Suppressor macrophage treated with lipopolysaccharide for 1 hour (primary cell): ENCODE data around the gene CST3.

ENCODE experiments used
- DNase-seq, 3 donors: peaks; one replicate each; pipeline ENCODE4 v3.0.0-alpha.2; 2020 to 2022

CST3 gene

GRCh38 chr20:23596579-23597250, 41.0 kb downstream of the CST3 start:
- DNase-seq, result peak; percentile 54 to 68 (median 59)

GRCh38 chr20:23595941-23596340, 41.8 kb downstream of the CST3 start:
- peak in 1 of 3 donors; percentile 10 for DNase-seq

DNA sequence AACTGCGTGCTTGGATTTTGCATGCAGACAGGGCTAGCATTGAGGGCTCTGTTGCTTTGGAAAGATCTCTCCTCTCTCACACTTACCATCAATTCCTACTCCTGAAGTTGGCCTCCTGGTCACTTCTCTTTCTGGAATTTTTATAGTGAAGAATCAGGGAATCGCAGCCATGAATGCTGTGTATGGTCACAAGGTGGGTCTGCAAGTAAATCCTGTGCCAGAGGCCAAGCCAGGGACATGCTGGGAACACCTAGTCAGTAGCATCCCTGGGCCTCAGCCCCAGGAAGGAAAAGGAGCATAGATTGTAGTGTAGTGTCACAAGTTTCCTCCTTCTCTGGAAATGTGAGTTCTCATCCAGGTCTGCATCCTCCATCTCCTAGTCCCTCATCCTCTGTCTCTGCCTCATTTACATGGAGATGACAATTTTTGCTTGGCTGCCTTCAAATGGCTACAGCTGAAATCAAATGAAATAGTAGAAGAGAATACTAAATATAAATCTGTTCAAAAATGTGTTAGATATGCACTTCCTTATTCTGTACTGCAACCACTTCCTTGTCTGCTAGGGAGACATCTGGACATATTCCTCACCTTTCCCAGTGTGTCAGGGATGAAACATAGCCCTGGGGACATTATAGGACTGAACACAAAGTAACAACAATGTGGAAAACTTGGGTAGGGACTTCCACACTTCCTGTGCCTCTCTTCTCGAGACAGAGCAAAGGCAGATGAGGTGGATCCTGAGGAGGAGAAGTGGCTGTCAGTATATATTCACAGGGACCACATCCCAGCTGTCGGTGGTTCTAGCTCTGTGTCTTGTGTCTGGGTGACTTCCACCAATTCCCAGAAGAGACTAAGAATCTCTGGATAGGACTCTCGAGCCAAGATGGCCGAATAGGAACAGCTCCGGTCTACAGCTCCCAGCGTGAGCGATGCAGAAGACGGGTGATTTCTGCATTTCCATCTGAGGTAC, 49.0 kb downstream of the CST3 start:
- DNase-seq, result no peak

GRCh38 chr20:23587631-23588030, 50.1 kb downstream of the CST3 start:
- DNase-seq, result no peak

- DNase-seq, result no peak
These were observed 50.8 kb downstream of the CST3 start for GRCh38 chr20:23586735-23587525.

DNA sequence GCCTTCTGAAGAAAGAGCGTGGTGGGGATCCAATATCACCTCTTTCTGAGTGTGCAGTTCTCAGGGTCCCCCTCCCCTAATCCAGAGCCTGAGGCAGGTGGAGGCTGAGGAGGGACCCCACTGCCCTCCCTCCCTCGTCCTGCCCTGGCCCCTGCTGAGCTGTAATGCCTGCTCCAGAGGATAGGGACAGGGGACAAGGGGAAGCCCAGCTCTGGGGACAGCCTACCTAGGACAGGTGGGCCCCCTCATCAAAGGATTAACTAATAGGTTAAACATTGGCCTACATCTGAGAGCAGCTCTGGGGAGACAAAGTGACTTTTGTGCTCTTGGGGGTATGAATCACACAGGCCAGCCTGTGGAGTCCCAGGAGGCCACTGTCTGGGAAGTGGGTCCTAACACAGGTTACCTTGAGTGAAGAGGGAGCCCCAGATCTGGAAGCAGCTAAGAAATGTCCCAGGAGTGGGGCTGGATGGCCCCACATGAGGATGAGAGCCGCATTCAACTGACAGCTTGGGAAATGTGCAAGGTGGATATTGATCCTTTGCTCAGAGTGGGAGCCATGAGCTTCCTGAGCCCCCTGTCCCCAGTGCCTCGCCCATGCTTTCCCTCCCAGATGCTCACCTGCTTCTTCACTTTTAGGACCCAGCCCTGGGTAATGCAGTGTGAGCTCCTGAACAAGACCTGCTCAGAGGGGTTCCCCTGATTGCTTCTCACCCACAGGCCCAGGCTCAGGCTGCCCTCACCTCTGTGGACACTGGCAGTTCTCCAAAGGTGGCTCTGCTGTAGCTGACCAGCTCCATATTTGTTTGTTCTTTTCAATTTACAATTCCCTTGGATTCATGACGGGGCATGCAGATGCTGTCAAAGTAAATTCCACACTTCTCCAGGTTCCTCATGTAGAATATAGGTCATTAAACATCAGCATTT, 51.7 kb downstream of the CST3 start:
- DNase-seq, result no peak

DNA sequence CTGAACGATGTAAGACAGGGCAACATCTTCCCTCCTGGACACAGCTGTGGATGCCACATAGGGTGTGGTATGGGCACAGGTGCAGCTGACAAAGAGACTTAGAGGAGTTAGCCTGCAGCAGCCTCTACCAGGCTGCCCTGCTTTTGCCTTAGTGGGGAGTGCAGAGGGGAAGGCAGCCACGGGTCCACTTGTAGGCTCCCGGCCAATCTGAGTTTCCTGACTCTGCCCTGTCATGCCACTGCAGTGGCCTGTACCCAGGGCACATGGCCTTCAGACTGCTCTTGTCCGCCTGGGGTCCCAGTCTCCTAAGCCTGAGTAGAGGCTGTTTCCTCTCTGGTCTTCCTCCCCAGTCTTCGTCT, 52.3 kb downstream of the CST3 start:
- DNase-seq, result peak in 1 of 3 donors; percentile 14

DNA sequence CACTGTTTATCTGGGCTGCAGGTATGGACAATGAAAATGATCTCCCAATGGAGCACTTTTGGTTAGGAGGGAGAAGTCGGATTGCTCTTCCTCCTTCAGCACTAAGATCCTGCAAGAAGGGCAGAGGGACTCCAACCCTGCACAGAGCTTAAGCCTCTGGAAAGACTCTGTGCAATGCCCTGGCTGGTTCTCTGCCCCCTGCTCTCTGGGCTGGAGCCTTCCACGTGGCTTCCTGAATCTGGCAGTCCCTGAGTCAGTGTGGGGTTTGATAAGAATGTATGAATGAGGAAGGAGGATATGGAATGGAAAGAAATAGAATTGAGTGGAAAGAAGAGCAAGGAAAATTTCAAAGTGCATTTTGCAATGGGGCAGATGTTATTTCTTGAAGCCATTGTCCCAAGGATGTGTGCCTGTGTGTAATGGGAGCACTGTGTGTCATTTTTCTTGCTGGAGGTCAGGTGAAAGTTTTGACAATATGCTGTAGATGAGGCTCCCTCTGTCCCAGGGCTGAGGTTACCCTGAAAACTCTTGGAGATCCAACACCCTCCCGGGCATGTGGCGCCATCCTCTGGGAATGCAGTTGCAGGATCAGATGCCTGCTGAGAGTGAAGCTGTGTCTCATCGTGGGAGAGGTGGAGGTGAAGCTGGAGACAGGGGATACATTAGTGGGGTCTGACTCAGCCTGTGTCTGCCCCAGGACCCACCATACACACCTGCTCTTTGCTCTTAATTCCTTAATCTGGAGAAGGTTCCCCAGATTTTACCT, 53.1 kb downstream of the CST3 start:
- DNase-seq, result peak in 2 of 3 donors; percentile 18 to 22
